ENCODE data around the gene CRKL.
"Not testable (repeated sequence)": the region's sequence is repeated elsewhere in the genome, so short reads cannot be mapped to it uniquely, and the experiment has no call there.

CRKL gene

GRCh38 chr22:20935049-20935448 is 17.8 kb downstream of the CRKL start:
- not testable (repeated sequence) for DNase-seq

- DNase-seq: not testable (repeated sequence)
Measured at GRCh38 chr22:20935780-20936539, 18.8 kb downstream of the CRKL start.

DNA sequence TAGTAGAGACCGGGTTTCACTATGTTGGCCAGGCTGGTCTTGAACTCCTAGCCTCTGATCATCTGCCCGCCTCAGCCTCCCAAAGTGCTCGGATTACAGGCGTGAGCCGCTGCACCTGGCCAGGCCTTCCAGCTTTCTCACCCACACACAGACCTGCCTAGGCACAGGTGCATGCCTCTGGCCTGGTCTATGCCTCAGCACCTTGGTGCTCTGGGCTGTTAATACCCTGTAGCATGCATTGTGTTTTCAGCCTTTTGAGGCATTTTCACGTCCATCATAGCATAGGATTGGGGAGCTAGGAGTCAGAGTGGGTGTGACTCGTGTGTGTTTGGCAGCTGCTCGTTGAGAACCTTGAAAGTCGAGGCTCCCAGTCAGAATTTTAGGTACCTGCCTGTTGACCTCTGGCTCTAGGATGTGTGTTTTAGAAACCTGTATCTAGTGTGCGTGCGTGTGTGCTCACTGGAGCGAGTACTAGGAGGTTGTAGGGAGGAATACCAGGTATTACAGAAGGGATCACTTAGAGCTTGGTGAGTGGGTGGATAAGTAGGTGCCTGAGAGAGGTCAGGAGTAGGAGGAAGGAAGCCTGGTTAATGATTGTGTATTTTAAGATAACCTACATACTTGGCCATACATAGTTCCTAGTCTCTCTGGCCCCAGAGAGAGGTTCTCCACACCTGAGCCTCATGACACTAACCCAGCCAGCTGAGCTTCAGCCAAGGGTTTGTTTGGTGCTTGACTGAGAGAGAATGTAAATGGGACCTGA is 20.0 kb downstream of the CRKL start:
- no peak for DNase-seq

- DNase-seq: no peak
Measured at GRCh38 chr22:20937794-20938671, 20.8 kb downstream of the CRKL start.

DNA sequence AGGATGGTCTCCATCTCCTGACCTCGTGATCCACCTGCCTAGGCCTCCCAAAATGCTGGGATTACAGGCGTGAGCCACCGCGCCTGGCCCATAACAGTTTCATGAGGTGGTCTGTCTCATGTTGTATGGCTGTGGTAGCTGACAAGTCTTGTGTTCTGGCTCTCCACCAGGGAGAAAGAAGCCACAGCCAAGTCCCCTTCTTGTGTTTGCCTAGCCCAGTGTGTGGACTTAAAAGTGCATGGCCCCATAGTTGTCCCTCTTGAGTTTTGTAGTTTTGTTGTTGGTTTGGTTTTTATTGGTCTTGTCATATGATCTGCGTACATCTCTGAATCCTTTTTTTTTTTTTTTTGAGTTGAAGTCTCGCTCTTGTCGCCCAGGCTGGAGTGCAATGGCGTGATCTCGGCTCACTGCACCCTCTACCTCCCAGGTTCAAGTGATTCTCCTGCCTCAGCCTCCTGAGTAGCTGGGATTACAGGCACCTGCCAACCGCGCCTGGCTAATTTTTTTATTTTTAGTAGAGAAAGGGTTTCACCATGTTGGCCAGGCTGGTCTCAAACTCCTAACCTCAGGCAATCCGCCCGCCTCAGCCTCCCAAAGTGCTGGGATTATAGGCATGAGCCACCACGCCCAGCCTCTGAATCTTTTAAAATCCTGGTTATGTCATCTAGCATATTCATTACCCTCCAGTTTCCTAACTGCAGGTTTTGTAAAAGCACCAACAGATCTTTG is 22.4 kb downstream of the CRKL start:
- DNase-seq: not testable (repeated sequence)

DNA sequence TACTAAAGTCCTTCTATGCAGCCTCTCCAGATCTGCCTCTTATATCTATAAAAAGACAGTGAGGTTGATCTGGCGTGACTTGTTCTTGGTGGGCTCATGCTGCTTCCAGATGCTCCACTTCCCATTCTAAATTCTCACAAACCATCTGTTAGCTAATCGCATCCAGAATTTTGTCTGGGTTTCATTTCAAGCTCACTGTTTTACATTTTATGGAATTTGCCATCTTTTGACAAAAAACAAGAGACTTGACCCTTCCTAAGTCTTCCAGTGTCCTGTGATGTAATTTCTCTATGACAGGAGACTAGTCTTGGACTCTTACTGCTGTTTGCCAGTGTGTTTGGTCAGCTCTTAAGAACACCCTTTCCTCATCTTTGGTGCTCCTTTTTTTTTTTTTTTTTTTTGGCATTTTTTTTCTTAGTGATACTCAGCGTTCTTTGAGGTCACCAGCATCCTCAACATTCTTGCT is 23.0 kb downstream of the CRKL start:
- DNase-seq: no peak

GRCh38 chr22:20940904-20941385 is 23.7 kb downstream of the CRKL start:
- no peak for DNase-seq

DNA sequence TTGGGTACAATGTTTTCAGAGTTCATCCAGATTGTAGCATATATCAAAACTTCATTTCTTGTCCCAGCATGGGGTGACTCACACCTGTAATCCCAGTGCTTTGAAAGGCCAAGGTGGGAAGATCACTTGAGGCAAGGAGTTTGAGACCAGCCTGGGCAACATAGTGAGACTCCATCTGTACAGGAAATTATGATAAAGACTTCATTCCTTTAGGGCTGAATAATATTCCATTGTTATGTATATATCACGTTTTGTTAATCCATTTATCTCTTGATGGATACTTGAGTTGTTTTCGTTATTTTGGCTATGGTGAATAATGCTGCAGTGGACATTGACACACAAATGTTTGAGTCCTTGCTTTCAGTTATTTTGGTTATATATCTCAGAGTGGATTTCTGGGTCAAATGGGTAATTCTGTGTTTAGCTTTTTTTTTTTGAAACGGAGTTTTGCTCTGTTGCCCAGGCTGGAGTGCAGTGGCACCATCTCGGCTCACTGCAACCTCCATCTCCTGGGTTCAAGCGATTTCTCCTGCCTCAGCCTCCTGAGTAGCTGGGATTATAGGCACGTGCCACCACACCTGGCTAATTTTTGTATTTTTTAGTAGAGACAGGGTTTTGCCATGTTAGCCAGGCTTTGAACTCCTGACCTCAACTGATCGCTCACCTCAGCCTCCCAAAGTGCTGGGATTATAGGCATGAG is 25.1 kb downstream of the CRKL start:
- DNase-seq: not testable (repeated sequence)

DNA sequence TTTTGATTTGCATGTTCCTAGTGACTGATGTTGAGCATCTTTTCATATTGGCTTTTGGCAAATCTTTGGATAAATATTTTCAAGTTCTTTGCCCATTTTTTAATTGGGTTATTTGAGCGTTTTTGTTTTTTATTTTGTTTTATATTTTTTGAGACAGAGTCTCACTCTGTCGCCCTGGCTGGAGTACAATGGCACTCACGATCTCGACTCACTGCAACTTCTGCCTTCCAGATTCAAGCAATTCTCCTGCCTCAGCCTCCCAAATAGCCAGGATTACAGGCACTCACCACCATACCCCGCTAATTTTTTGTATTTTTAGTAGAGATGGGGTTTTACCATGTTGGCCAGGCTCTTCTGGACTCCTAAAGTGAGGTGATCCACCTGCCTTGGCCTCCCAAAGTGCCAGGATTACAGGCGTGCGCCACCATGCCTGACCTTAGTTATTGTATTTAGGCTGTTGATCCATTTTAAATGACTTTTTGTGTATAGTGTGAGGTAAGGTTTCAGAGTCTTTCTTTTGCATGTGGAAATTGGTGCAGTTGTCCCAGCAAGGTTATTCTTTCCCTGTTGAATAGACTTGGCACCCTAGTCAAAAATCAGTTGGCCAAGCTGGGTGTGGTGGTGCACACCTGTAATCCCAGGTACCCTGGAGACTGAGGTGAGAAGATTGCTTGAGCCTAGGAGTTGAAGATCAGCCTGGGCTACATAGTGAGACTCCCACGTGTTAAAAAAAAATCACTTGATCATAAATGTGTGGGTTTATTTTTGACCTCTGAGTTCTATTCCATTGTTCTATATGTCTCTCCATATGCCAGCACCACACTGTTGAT is 26.1 kb downstream of the CRKL start:
- DNase-seq: no peak

DNA sequence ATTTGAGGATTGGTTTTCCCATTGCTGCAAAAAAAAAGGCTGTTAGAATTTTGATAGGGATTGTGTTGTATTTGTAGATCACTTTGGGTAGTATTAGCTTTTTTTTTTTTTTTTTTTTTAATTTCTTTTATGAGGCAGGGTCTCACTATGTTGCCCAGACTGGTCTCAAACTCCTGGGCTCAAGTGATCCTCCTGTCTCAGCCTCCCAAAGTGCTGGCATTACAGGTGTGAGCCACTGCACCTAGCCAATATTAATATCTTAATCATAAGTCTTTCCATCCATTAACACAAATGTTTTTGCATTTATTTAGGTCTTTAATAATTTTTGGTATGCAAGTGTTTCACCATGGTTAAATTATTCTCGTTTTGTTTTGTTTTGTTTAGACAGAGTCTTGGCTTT is 26.8 kb downstream of the CRKL start:
- no peak for DNase-seq

- DNase-seq: no peak
Measured at GRCh38 chr22:20945578-20945934, 28.3 kb downstream of the CRKL start.

DNA sequence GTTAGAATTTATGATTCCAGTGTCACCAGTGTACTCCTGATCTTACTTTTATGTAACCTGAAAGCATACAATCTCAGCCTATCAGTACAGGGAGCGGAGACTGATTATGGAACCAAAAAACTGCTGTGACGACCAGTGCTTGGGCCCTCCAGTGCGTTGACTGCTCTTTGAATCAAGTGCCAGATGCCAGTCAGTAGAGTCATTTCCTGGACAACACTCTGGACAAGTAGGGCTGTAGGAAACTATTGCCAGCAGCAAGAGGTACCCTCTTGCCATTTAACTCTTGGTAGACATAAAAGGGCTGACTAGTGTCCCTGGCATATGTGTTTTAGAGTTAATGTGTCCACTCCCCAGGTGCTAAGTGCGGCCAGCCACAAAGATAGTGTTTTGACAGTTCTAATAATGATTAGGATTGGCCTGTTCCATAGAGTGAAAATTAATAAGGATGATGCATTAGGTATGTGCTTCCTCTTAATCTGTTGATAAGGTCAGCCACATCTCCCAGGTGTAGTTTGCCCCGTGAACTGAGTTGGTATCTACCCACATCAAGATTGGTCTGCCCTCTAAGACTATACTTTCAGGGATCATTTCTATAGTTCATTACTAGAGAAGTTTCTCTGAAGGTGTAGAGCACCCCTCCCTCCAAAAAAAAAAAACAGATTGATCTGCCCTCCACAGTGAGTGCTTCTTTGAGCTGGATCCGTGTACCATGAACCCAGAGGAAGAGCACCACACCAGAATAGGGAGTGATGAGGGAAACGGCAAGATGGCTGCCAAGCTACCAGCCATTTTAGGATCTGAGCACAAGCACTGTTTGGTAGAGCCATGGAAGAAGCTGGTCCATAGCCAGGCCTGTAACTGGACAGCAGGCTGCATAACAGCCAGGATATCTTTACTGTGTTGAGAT is 29.1 kb downstream of the CRKL start:
- DNase-seq: no peak

- DNase-seq: no peak
Measured at GRCh38 chr22:20946991-20947390, 29.8 kb downstream of the CRKL start.

DNA sequence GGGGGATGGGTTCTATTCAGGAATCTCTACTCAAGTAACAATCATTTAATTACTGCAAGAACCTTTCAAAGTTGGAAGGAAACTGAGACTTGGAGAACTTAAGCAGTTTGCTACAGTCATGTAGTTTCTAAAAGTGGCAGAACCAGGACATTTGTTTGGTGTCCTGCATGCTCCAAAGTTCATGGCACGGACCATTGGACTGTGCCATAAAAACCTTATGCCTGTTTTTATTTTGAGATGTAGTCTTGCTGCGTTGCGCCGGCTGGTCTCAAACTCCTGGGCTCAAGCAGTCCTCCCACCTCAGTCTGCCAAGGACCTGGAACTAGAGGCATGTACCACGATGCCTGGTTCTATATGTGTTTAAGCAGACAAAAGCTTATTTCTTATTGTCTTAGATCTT is 31.2 kb downstream of the CRKL start:
- no peak for DNase-seq

DNA sequence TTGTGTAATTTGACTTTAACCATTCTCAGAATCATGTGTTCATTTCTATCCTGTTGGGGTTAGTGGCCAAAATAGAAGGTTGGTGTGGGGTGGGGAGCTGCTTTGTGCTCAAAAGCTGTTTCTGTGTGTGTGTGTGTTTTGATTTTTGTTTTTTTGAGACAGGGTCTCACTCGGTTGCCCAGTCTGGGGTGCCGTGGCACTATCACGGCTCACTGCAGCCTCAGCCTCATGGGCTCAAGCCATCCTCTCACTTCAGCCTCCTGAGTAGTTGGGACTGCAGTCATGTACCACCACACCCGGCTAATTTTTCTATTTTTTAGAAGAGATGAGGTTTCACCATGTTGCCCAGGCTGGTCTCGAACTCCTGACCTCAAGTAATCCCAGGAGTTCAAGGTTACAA is 31.8 kb downstream of the CRKL start:
- no peak for DNase-seq

DNA sequence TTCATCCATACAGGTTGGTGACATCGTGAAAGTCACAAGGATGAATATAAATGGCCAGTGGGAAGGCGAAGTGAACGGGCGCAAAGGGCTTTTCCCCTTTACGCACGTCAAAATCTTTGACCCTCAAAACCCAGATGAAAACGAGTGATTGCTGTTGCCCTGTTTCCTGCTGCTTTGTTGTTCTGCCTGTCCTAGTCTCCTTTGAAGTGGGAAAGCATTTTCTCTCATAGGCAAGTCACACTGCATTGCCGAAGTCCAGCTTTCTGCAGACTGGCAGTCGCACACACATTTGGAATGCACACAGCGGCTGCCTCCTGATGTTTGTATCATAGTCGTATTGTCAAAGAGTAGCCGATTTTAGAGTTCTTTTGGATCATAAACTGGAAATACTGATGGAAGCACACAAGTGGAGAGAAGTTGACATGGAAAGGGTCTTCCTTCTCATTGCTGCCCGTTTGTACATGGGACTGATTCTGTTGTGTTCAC is 32.5 kb downstream of the CRKL start:
- DNase-seq: no peak

DNA sequence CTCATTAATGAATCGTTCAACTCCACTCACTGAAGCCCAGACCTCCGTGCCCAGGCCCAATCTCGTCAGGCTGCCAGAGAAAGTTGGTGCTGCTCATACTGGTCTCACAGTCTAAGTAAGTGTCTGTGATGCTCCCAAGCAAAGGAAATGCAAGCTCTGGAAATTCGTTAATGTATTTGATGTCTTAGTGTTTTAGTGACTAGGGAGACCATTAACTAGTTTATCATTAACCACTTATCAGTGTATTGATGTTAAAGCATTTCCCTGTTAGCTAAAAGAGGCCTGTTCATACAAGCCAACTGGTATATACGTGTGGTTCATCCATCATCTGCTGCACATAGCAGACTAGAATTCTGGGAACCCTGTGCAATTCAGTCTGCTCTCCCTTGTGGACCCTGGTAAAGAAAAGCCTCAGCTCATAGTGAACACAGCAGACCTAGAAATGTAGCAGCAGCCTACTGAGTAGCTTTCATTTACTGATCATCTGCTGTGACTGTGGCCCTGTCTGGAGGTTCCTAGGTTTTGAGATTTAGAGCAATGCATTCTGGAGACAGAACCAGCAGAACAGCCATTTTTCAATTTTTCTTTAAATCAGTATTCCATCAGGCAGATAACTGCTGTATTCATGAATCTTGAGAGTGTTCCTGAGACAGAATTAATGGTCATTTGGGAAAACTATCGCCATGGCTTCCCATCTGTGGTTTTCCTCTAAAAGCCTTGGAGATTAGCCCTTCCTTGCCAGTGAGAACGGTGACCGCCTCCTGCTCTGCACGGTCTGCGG is 34.1 kb downstream of the CRKL start:
- DNase-seq: no peak

DNA sequence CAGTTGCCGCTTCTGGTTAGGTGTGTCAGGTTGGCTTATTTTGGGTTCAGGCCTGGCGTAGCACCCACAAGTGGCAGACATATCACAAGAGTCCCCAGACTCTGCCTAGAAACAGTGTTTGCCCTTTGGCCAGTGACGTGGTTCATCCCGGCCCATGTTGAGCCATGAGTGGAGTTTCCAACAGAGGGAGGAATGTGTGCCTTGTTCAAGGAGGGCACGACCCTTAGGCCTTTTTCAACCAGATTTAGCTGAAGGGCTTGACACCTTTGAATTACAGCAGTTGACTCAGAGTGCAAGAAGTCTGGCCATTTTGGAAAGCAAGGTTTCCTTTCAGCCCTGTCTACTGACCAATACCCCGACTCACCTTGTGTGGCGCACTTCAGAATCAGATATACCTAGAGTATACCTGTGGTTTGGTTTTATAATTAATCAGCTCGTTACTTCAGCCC is 34.7 kb downstream of the CRKL start:
- no peak for DNase-seq

Measured in SHP77 (cell line).